GM19452 (cell line): Measurements from ENCODE around the gene C13orf46.
"Not testable (repeated sequence)": the region's sequence is repeated elsewhere in the genome, so short reads cannot be mapped to it uniquely, and the experiment has no call there.

ENCODE experiments used
- ATAC-seq: cut with Tn5 transposase; IDR thresholded peaks from one replicate; pipeline ENCODE4 v1.9.1; 2021; ENCODE audit not compliant: unreplicated experiment

The C13orf46 gene

GRCh38 chr13:113913408-113913807, 60.5 kb downstream of the C13orf46 start:
- ATAC-seq = not testable (repeated sequence)

DNA sequence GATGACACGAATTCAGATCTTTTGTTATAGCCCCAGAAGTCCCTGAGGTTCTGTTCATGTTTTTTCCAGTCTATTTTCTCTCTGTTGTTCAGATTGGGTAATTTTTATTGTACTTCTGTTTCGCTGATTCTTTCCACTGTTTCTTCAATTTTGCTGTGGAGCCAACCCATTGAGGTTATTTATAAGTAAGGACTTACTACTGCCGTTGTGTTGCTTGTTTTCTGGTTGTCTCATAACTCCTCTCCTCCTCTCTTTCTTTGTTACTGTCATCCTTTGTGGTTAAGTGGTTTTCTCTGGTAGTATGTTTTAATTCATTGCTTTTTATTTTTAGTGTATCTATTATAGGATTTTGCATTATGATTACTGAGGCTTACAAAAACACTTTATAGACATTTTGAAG, 61.3 kb downstream of the C13orf46 start:
- no peak for ATAC-seq

DNA sequence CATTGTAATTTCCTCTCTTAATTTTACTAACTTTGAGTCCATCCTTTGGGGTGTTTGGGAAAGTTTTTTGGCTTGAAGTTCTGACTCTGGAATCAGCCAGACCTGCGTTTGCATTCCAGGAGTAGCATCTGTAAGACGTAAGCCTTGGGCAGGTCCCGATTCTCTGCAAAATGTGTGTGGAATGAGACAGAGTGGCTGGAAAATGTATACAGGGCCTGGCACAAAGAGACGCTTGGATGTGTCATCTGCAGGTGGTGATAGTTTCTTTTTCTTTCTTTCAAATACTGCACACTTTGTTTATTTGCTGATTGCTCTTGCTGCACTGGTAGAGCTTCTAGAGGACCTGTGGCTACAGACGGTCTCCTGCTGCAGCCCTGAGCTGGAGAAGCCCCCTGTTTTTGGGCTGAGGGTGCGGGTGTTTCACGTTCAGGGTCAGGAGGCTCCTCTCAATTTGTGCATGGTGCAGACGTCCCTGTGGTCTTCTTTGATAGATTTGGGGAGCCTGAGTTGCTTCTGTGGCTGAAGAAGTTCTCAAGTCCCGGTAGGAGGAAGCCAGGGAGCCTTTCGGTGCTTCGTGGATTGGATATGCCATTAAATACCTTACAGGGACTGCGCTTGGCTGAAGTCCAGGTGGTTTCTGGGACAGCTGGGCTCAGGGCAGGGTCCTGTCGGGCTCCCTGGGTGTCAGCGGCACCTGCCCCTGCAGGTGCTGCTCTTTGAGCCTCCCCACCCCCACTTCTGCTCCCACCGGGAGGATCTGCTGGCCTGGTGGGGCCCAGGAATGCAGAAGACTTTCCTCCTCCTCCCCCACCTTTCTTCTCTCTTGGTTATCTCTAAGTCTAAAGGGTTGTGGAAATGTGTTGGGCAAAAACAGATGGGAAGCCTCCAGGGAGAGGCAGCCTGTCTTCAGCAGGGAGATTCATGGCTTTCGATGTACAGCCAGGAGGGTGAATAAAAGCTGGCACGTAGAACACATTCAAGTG, 66.0 kb downstream of the C13orf46 start:
- ATAC-seq = no peak

DNA sequence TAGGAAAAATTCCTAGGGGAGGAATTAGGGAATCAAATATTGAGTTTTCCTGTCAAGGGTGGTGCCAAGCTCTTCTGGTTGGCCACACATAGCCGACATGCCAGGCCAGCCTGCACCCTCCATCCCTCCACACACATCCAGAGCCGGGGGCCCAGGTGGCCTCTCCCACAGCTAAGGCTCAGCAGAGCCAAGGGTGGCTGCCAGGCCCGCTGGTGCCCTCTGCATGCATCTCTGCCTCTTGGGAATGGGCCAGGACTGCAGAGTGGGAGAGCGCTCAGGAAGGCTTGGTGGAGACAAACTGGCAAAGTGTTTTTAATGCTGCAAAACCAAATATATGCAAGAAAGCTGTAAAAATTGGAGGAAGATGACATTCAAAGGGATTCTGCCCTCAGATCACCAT, 67.3 kb downstream of the C13orf46 start:
- ATAC-seq = no peak

- no peak for ATAC-seq
These were observed 67.9 kb downstream of the C13orf46 start for GRCh38 chr13:113905942-113906341.

DNA sequence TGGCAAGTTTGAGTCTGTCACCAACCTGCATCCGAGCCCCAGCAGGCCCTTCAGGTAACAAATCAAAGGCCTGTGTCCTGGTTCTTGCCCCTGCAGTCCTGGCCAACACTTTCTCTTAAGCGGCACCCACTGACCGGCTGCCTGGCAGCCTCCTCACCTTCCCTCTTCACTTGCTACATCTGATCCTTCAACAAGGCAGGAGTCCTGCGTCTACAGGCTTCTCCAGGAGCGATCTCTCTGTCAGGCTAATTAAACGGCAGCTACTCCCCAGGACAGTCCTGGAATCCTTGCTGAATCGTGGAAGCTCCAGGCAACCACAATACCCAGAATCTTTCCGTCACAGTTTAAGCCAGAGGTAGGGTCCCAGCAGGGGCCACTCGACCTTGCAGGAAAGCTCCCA, 68.9 kb downstream of the C13orf46 start:
- ATAC-seq = no peak

DNA sequence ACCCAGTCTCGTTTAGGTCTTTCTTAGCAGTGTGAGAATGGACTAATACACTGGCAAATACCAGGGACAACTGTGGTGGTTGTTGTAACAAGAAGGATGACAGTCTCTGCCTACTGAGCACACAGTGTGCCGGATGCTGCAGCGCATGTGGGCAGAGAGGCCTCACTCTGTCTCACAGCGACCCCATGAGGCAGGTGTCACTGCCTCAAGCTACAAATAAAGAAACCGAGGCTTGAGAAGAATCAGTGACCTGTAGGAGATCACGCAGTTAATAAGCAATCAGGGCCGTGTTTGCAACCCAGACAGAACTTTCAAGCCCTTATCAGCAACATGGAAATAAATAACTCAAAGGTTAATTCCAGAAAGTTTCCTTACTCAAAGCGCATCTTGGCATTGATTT, 69.5 kb downstream of the C13orf46 start:
- ATAC-seq = no peak

GRCh38 chr13:113903912-113904311, 70.0 kb downstream of the C13orf46 start:
- no peak for ATAC-seq
